HL-60 (cell line): Measurements from ENCODE around the gene GANC.

ENCODE experiments used
- DNase-seq, 2 experiments: peaks; one replicate each; pipeline ENCODE4 v3.0.0-alpha.2; 2010 to 2020; ENCODE audit warnings: low read depth in 1 of 2, low spot score in 1 of 2
- H3K27ac ChIP-seq: fragments of 250-450 bp; sonication (Bioruptor Pico); replicated peaks from 2 replicates; pipeline ENCODE4 v1.5.1; 2020; ENCODE audit warnings: mild to moderate bottlenecking, moderate library complexity
- H3K27me3 ChIP-seq: fragments of 250-450 bp; sonication (Bioruptor Pico); 2 replicates; pipeline ENCODE4 v1.5.1; 2021; ENCODE audit warnings: mild to moderate bottlenecking, moderate library complexity; ENCODE audit not compliant: insufficient read depth, poor library complexity, severe bottlenecking
- H3K4me3 ChIP-seq: replicated peaks from 2 replicates; pipeline ENCODE4 v1.5.1; 2011; ENCODE audit warnings: mild to moderate bottlenecking, control low read depth, low read length; ENCODE audit not compliant: insufficient read depth
- GABPA ChIP-seq: IDR thresholded peaks from 2 replicates; pipeline ENCODE4 v1.6.1; 2012; ENCODE audit warnings: low read depth
- POLR2AphosphoS5 ChIP-seq: IDR thresholded peaks from 2 replicates; pipeline ENCODE4 v1.6.1; 2012; ENCODE audit warnings: low read depth
- REST ChIP-seq: IDR thresholded peaks from 2 replicates; pipeline ENCODE4 v1.6.1; 2012; ENCODE audit warnings: low read depth; ENCODE audit not compliant: insufficient replicate concordance
- SPI1 ChIP-seq: IDR thresholded peaks from 2 replicates; pipeline ENCODE4 v1.6.1; 2012; ENCODE audit warnings: low read depth, mild to moderate bottlenecking, borderline replicate concordance
- TF ChIP-seq, protein P1 (sequence below): IDR thresholded peaks from one replicate; pipeline ENCODE4 v1.5.1; 2011; ENCODE audit warnings: low read length, control low read depth, inconsistent platforms; ENCODE audit not compliant: insufficient read depth

The GANC gene

DNA sequence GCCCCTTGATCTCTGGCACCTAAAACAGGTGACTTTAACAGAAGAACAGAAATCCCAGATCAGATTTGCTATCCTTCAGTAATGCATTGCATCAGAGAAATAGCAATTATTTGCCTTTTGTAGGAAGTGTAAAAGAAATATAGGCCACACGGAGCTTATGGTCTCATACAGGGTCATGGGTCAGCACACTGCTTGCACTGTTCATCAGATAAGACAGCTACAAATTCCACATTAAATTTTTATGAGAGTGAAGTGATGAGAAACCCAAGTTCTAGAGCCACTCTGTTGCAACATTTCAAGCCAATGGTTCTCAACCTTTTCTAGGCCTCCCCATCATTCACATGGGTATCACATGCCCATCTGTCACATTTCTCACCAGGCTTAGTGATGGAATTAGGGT is 33.7 kb downstream of the GANC start:
- Histone ChIP-seq H3K27ac (no peak overlapping the region), H3K27me3 (no peaks in the 10 kb centered on the region), H3K4me3 (no peak overlapping the region)
- no peak for DNase-seq
- TF ChIP-seq, protein P1, sequence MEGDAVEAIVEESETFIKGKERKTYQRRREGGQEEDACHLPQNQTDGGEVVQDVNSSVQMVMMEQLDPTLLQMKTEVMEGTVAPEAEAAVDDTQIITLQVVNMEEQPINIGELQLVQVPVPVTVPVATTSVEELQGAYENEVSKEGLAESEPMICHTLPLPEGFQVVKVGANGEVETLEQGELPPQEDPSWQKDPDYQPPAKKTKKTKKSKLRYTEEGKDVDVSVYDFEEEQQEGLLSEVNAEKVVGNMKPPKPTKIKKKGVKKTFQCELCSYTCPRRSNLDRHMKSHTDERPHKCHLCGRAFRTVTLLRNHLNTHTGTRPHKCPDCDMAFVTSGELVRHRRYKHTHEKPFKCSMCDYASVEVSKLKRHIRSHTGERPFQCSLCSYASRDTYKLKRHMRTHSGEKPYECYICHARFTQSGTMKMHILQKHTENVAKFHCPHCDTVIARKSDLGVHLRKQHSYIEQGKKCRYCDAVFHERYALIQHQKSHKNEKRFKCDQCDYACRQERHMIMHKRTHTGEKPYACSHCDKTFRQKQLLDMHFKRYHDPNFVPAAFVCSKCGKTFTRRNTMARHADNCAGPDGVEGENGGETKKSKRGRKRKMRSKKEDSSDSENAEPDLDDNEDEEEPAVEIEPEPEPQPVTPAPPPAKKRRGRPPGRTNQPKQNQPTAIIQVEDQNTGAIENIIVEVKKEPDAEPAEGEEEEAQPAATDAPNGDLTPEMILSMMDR: no peak
- TF ChIP-seq REST (no peak), GABPA (no peak), POLR2AphosphoS5 (no peak), SPI1 (no peak)

DNA sequence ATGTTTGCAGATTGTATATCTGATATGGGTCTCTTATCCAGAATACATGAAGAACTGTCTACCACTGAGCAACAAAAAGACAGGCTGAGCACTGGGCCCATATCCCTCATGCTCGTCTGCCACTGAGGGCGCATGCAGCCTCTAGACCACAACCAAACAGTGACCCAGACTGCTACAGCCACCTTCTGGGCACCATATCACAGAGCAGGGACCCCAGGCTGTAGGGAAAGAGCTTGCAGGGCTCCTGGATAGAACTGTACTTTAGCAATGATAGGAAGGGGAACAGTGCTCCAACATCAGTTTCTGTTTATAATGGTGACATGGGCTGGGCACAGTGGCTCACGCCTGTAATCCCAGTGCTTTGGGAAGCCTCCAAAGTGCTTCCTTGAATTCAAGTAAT is 40.5 kb downstream of the GANC start:
- DNase-seq: peak in 1 of 2 experiments; percentile 3
- no peaks in the 10 kb centered on the region for H3K27me3 ChIP-seq
- H3K27ac ChIP-seq: no peak overlapping the region
- H3K4me3 ChIP-seq: no peak overlapping the region
- TF ChIP-seq, protein P1: no peak
- TF ChIP-seq REST: no peak
- TF ChIP-seq GABPA: no peak
- TF ChIP-seq POLR2AphosphoS5: no peak
- TF ChIP-seq SPI1: no peak

GRCh38 chr15:42314818-42315217 is 41.8 kb downstream of the GANC start:
- no peaks in the 10 kb centered on the region for H3K27me3 ChIP-seq
- H3K4me3 ChIP-seq: no peak overlapping the region
- no peak overlapping the region for H3K27ac ChIP-seq
- no peak for TF ChIP-seq GABPA
- no peak for TF ChIP-seq POLR2AphosphoS5
- no peak for TF ChIP-seq SPI1
- TF ChIP-seq, protein P1: no peak
- no peak for TF ChIP-seq REST
- DNase-seq: no peak
